Kidney (tissue), 14 donors: ENCODE measurements around the gene PHEX. TPM values are rescaled to one million over a fixed set of nuclear protein-coding genes. Genes with fewer than 3 reads are reported as not detected.

Source experiments
- DNase-seq, 5 donors: peaks; one replicate each; pipeline ENCODE4 v3.0.0-alpha.2; 2013 to 2020
- FAIRE-seq: peaks from 2 replicates; lab custom pipeline; 2012; peaks lifted over from hg19 to GRCh38; lab: Jason Lieb, UNC
- H3K27ac ChIP-seq, 2 donors: one replicate each; pipeline ENCODE4 v1.7.0; 2013; ENCODE audit warnings: low read depth in 2 of 2, low read length in 2 of 2, inconsistent platforms in 1 of 2
- H3K27me3 ChIP-seq: one replicate; pipeline ENCODE4 v1.7.1; 2013; ENCODE audit warnings: low read length, inconsistent platforms; ENCODE audit not compliant: control insufficient read depth, insufficient read depth
- H3K36me3 ChIP-seq, 3 donors: one replicate each; pipeline versions ENCODE4 v1.7.0 to v1.7.1; 2013; ENCODE audit warnings: low read length in 3 of 3, control low read depth in 1 of 3, inconsistent platforms in 1 of 3; ENCODE audit not compliant: insufficient read depth in 3 of 3, control insufficient read depth in 2 of 3
- H3K4me1 ChIP-seq, 3 donors: one replicate each; pipeline versions ENCODE4 v1.7.0 to v1.7.1; 2013; ENCODE audit warnings: low read length in 3 of 3, inconsistent platforms in 1 of 3, low read depth in 1 of 3; ENCODE audit not compliant: control insufficient read depth in 2 of 3, insufficient read depth in 2 of 3
- H3K4me3 ChIP-seq, 3 donors: one replicate each; pipeline versions ENCODE4 v1.7.0 to v1.8.1; 2013; ENCODE audit warnings: low read length in 3 of 3, control low read depth in 1 of 3, inconsistent platforms in 1 of 3
- H3K9ac ChIP-seq, 3 donors: one replicate each; pipeline versions ENCODE4 v1.7.0 to v1.7.1; 2013; ENCODE audit warnings: low read length in 3 of 3, control low read depth in 1 of 3, inconsistent platforms in 1 of 3
- H3K9me3 ChIP-seq, 3 donors: one replicate each; pipeline versions ENCODE4 v1.7.0 to v1.7.1; 2013; ENCODE audit warnings: low read length in 3 of 3, control low read depth in 1 of 3, inconsistent platforms in 1 of 3; ENCODE audit not compliant: control insufficient read depth in 2 of 3, insufficient read depth in 1 of 3
- CTCF ChIP-seq: IDR thresholded peaks from 3 replicates; pipeline ENCODE4 v1.5.1; 2012; ENCODE audit warnings: mild to moderate bottlenecking, moderate library complexity, borderline replicate concordance; ENCODE audit not compliant: insufficient read depth; ENCODE audit errors: extremely low read depth
- intact Hi-C: fragments of 100-400 bp; cut with DNase I; formaldehyde crosslinking; loops from one replicate; pipeline ENCODE4 v1.11.1; 2022
- polyA plus RNA-seq: library from polyadenylated mRNA; stranded (reverse); fragments of 350-450 nt; fragmentation: Illumina TruSeq; extraction: RNeasy Lipid Tissue Mini Kit (QIAGEN cat#74804); gene quantifications from one replicate; pipeline ENCODE4 v1.2.3, GENCODE V29; 2014; ENCODE audit warnings: low read depth, low replicate concordance; ENCODE audit not compliant: insufficient read depth
- total RNA-seq: library from RNA; stranded (reverse); fragmentation: NEBNext Ultra II Directional; extraction: Animal tissue kit (Norgen Biotek cat#: 25700); gene quantifications from one replicate; pipeline ENCODE4 v1.2.1, GENCODE V29; 2021
- donor health status: control.
- donor health status: control.
- donor health status: control.
- donor health status: control.
- donor health status: control.
- donor health status: DM: yes; HTN: yes; CAD: no.
- donor health status: Normal renal cell carcinoma (clear cell type).

PHEX gene
- total and polyA plus RNA-seq, 2 donors from 2014 or later, result 0.19 to 0.25 TPM

- intact Hi-C loops, result no loop called here
Measured at GRCh38 chrX:22192419-22193060, 160.4 kb downstream of the PHEX start.

GRCh38 chrX:22193851-22194659 is 161.9 kb downstream of the PHEX start:
- Histone ChIP-seq H3K4me1 (no peaks in the 10 kb centered on the region), H3K9ac (no peak overlapping the region), H3K9me3 (no peaks in the 10 kb centered on the region), H3K27ac (no peak overlapping the region), H3K27me3 (no peaks in the 10 kb centered on the region), H3K4me3 (no peak overlapping the region), H3K36me3 (no peaks in the 10 kb centered on the region)
- no peak for TF ChIP-seq CTCF
- intact Hi-C loops, result no loop called here
- FAIRE-seq, result no peak
- no peak for DNase-seq

More at GRCh38 chrX:22192419-22193060, 160.4 kb downstream of the PHEX start:
- TF ChIP-seq CTCF, result peak; percentile 74
- Histone ChIP-seq H3K4me1 (no peaks in the 10 kb centered on the region), H3K36me3 (no peaks in the 10 kb centered on the region), H3K9ac (no peak overlapping the region), H3K27ac (no peak overlapping the region), H3K4me3 (no peak overlapping the region), H3K27me3 (no peaks in the 10 kb centered on the region), H3K9me3 (no peaks in the 10 kb centered on the region)
- peak; percentile 46 to 79 (median 59) for DNase-seq
- no peak for FAIRE-seq

- FAIRE-seq (no peak), DNase-seq (no peak)
- Histone ChIP-seq H3K27ac (no peak overlapping the region), H3K36me3 (no peaks in the 10 kb centered on the region), H3K4me3 (no peak overlapping the region), H3K9me3 (no peaks in the 10 kb centered on the region), H3K4me1 (no peaks in the 10 kb centered on the region), H3K27me3 (no peaks in the 10 kb centered on the region), H3K9ac (no peak overlapping the region)
- intact Hi-C loops, result no loop called here
- TF ChIP-seq CTCF, result no peak
Measured at GRCh38 chrX:22194660-22194945, 162.5 kb downstream of the PHEX start.
